Upper lobe of right lung (tissue), 1 donor: Measurements from ENCODE around the gene PLPP3. TPM values are rescaled to one million over a fixed set of nuclear protein-coding genes. Genes with fewer than 3 reads are reported as not detected.

Experiments
- ATAC-seq: fragments of 200-7000 bp; cut with Tn5 transposase; one replicate; pipeline ENCODE4 v1.9.1; 2020; ENCODE audit warnings: mild to moderate bottlenecking, moderate library complexity
- DNase-seq: peaks from one replicate; pipeline ENCODE4 v3.0.0-alpha.2; 2020
- H3K27ac ChIP-seq: fragments of 200-600 bp; one replicate; pipeline ENCODE4 v1.8.0; 2022
- H3K27me3 ChIP-seq: fragments of 200-600 bp; one replicate; pipeline ENCODE4 v1.8.0; 2022; ENCODE audit warnings: mild to moderate bottlenecking
- H3K36me3 ChIP-seq: fragments of 200-600 bp; one replicate; pipeline ENCODE4 v1.8.0; 2022
- H3K4me1 ChIP-seq: fragments of 200-600 bp; one replicate; pipeline ENCODE4 v1.8.0; 2022
- H3K4me3 ChIP-seq: fragments of 200-600 bp; one replicate; pipeline ENCODE4 v1.8.0; 2022; ENCODE audit warnings: mild to moderate bottlenecking
- H3K9me3 ChIP-seq: fragments of 200-600 bp; one replicate; pipeline ENCODE4 v1.8.0; 2022
- intact Hi-C: fragments of 100-400 bp; cut with DNase I; formaldehyde crosslinking; loops from one replicate; pipeline ENCODE4 v1.11.0; 2022
- total RNA-seq: library from RNA; stranded (reverse); fragmentation: NEBNext Ultra II Directional; extraction: Animal tissue kit (Norgen Biotek cat#: 25700); gene quantifications from one replicate; pipeline ENCODE4 v1.2.1, GENCODE V29; 2021
- TF ChIP-seq, protein P1 (sequence below): fragments of 200-600 bp; IDR thresholded peaks from one replicate; pipeline ENCODE4 v1.8.0; 2022; ENCODE audit warnings: antibody characterized with exemption
- donor health status: DM: no; HTN: yes; CAD: no; lungs with severe emphysema.

PLPP3 gene
- total RNA-seq, 1 donor from 2014 or later = 124 TPM

DNA sequence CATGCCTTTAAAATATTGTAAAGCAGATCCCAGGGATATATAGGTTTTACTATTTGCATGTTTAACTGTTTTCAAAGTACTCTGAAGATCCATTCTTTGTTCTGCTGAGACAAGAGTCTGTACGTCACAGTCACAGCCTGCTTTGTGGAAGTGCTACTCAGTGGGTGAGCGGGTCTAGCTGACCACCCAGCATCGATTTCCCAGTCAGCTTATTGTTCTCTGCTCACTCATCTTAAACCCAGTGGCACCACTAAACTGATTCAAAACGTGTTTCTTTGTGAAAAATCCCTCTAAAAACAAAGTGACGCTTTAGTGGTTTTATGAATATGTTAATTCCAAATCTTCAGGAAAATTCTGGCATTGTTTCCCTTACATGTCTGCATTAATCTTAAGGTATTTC, 12.4 kb downstream of the PLPP3 start:
- intact Hi-C loops = loop anchor here (10.0 kb wide), 1 partner anchor 152 kb away; no protein-coding TSS in a partner anchor
- no peaks in the 10 kb centered on the region for H3K27me3 ChIP-seq
- H3K4me3 ChIP-seq = no peak overlapping the region
- ATAC-seq (no peak), DNase-seq (no peak)
- H3K36me3 ChIP-seq = no peaks in the 10 kb centered on the region
- H3K4me1 ChIP-seq = peaks cover 39% of the 10 kb centered on the region
- H3K27ac ChIP-seq = no peak overlapping the region
- no peaks in the 10 kb centered on the region for H3K9me3 ChIP-seq
- TF ChIP-seq, protein P1, sequence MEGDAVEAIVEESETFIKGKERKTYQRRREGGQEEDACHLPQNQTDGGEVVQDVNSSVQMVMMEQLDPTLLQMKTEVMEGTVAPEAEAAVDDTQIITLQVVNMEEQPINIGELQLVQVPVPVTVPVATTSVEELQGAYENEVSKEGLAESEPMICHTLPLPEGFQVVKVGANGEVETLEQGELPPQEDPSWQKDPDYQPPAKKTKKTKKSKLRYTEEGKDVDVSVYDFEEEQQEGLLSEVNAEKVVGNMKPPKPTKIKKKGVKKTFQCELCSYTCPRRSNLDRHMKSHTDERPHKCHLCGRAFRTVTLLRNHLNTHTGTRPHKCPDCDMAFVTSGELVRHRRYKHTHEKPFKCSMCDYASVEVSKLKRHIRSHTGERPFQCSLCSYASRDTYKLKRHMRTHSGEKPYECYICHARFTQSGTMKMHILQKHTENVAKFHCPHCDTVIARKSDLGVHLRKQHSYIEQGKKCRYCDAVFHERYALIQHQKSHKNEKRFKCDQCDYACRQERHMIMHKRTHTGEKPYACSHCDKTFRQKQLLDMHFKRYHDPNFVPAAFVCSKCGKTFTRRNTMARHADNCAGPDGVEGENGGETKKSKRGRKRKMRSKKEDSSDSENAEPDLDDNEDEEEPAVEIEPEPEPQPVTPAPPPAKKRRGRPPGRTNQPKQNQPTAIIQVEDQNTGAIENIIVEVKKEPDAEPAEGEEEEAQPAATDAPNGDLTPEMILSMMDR = no peak

DNA sequence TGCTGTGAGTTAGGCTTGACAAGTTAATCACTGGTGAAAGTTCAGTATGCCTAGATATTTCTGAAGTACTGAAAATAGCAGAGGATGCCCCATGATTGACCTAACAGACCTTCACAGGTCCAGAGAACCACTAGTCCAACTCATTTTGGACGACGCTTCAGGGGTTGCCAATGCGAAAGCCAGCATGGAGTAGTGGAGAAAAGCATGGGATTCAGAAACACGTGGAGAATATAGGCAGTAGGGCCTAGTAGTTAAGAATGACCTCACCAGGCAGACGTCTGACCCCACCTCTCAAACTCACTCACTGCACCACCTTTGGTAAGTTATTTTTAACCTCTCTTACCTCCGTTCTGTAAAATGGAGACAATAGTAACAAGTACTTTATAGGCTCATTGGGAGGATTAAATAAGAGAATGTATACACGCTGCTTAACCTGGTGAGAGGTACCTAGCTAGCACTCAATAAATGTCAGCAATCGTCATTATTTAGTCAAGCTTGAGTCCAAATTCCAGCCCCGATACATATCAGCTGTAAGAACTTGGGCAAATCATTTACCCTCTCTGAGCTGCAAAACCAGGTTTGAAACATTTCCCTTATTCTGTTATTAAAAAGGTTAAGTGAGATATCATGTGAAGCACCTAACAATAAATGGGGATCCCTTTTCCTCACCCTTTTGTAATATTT, 13.2 kb downstream of the PLPP3 start:
- H3K36me3 ChIP-seq = no peaks in the 10 kb centered on the region
- intact Hi-C loops = loop anchor here (10.0 kb wide), 1 partner anchor 151 kb away; no protein-coding TSS in a partner anchor
- H3K9me3 ChIP-seq = no peaks in the 10 kb centered on the region
- no peaks in the 10 kb centered on the region for H3K27me3 ChIP-seq
- TF ChIP-seq, protein P1 = no peak
- H3K4me3 ChIP-seq = no peak overlapping the region
- no peak overlapping the region for H3K27ac ChIP-seq
- ATAC-seq (no peak), DNase-seq (no peak)
- H3K4me1 ChIP-seq = peaks cover 37% of the 10 kb centered on the region

DNA sequence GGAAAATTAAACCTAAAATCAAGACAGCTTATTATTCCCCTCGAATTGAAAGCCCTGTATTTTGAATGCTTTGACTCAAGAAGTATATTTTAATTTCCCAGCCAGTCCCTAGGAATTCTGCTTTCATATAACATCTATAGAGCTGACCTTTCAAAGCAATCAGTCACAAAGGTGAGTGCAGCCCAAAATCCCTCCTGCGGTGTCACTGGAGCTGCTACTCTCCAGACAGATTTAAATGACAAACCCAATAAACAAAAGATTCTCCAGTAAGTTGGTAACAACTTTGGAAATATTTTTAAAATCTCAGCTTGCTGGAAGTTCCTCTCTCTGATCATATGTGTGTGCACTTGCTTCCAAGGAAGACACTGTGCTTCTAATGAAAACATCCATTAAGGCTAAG, 14.7 kb downstream of the PLPP3 start:
- Histone ChIP-seq H3K27ac (no peak overlapping the region), H3K36me3 (no peaks in the 10 kb centered on the region), H3K27me3 (no peaks in the 10 kb centered on the region), H3K4me1 (peaks cover 39% of the 10 kb centered on the region), H3K4me3 (no peak overlapping the region), H3K9me3 (no peaks in the 10 kb centered on the region)
- TF ChIP-seq, protein P1 = no peak
- DNase-seq (no peak), ATAC-seq (no peak)
- intact Hi-C loops = loop anchor here (10.0 kb wide), 1 partner anchor 150 kb away; no protein-coding TSS in a partner anchor

DNA sequence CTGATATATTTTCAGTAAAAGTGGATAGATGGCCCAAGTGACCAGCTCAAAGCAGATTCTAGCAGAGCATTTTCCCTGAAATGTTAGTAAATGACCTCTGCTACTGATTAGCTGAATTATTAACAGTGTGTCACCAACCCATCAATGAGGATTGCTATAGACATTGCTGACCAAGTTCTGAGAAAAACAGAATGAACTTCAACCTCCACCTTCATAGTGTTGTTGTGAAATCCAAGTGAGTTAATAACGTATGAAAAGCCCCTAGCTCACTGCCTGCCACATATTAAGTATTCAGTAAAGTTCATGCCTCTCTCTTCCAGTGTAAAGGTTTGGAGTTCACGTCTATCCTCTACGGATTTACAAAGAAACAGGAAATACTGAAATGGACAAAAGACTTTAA, 15.8 kb downstream of the PLPP3 start:
- H3K36me3 ChIP-seq = no peaks in the 10 kb centered on the region
- H3K9me3 ChIP-seq = no peaks in the 10 kb centered on the region
- H3K4me3 ChIP-seq = no peak overlapping the region
- ATAC-seq = no peak
- intact Hi-C loops = loop anchor here (10.0 kb wide), 1 partner anchor 149 kb away; no protein-coding TSS in a partner anchor
- DNase-seq = no peak
- H3K4me1 ChIP-seq = peaks cover 39% of the 10 kb centered on the region
- no peaks in the 10 kb centered on the region for H3K27me3 ChIP-seq
- TF ChIP-seq, protein P1 = no peak
- no peak overlapping the region for H3K27ac ChIP-seq

DNA sequence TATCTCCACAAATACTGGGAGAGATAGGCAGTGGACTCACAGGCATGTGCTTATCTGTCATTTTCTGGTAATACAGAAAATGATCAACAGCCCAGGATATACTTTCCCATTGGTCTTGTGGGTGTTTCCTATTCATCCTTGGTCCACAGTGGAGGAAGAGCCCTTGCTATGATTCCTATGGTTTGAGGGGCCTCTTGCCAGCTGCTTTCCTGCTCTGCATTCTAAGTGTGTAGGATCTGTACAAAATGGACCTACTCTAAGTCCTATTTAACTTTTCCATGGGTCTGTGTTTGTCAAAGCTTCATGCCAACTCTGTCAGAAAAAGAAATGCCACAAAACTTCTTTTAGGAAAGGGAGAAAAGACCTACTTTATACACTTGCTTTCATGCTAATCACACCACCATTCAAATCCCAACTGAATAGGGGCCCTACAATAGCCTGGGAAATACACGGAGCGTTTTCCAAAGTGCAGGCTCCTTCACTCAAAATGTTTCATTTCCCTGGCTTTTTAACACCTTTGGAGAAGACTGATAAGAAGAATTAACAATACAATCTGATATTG, 16.4 kb downstream of the PLPP3 start:
- DNase-seq = no peak
- intact Hi-C loops = loop anchor here (10.0 kb wide), 1 partner anchor 148 kb away; no protein-coding TSS in a partner anchor
- no peak overlapping the region for H3K27ac ChIP-seq

More for the DNA sequence above, 16.4 kb downstream of the PLPP3 start:
- no peaks in the 10 kb centered on the region for H3K9me3 ChIP-seq
- no peaks in the 10 kb centered on the region for H3K27me3 ChIP-seq
- H3K4me1 ChIP-seq = peaks cover 39% of the 10 kb centered on the region
- no peak for ATAC-seq
- TF ChIP-seq, protein P1 = no peak
- no peaks in the 10 kb centered on the region for H3K36me3 ChIP-seq
- no peak overlapping the region for H3K4me3 ChIP-seq
